Pons (tissue), 1 donor: ENCODE results near the gene SLC35B4.

Source experiments
- DNase-seq: peaks from one replicate; pipeline ENCODE4 v3.0.0-alpha.2; 2016; ENCODE audit warnings: low spot score

Gene SLC35B4

GRCh38 chr7:134316539-134317344 is at the start of gene SLC35B4:
SLC35B4 (minus strand) TSS chr7:134316930; CDS start chr7:134316751, 179 bp downstream.
- peak; percentile 97 for DNase-seq

- DNase-seq, result no peak
Observed at GRCh38 chr7:134366481-134366880, 49.8 kb upstream of the SLC35B4 start.

GRCh38 chr7:134365341-134366054 is 48.8 kb upstream of the SLC35B4 start:
- no peak for DNase-seq

- DNase-seq, result no peak
Observed at GRCh38 chr7:134364619-134365037, 47.9 kb upstream of the SLC35B4 start.

GRCh38 chr7:134362587-134363483 is 46.1 kb upstream of the SLC35B4 start:
- DNase-seq, result no peak

- no peak for DNase-seq
Observed at GRCh38 chr7:134359787-134360432, 43.2 kb upstream of the SLC35B4 start.

- DNase-seq, result no peak
Observed at GRCh38 chr7:134357486-134357885, 40.8 kb upstream of the SLC35B4 start.

- no peak for DNase-seq
Observed at GRCh38 chr7:134356421-134356936, 39.7 kb upstream of the SLC35B4 start.

- peak; percentile 22 for DNase-seq
Observed at GRCh38 chr7:134355927-134356326, 39.2 kb upstream of the SLC35B4 start.

- DNase-seq, result no peak
Observed at GRCh38 chr7:134355004-134355525, 38.3 kb upstream of the SLC35B4 start.

GRCh38 chr7:134353411-134353810 is 36.7 kb upstream of the SLC35B4 start:
- DNase-seq, result no peak

- DNase-seq, result no peak
Observed at GRCh38 chr7:134351424-134351823, 34.7 kb upstream of the SLC35B4 start.

- no peak for DNase-seq
Observed at GRCh38 chr7:134350709-134351108, 34.0 kb upstream of the SLC35B4 start.

- no peak for DNase-seq
Observed at GRCh38 chr7:134347567-134347966, 30.8 kb upstream of the SLC35B4 start.

- no peak for DNase-seq
Observed at GRCh38 chr7:134343796-134344195, 27.1 kb upstream of the SLC35B4 start.

- no peak for DNase-seq
Observed at GRCh38 chr7:134343136-134343535, 26.4 kb upstream of the SLC35B4 start.

- no peak for DNase-seq
Observed at GRCh38 chr7:134339475-134339874, 22.7 kb upstream of the SLC35B4 start.

GRCh38 chr7:134337980-134338379 is 21.2 kb upstream of the SLC35B4 start:
- DNase-seq, result no peak

GRCh38 chr7:134334408-134334807 is 17.7 kb upstream of the SLC35B4 start:
- no peak for DNase-seq

GRCh38 chr7:134333943-134334342 is 17.2 kb upstream of the SLC35B4 start:
- no peak for DNase-seq

- no peak for DNase-seq
Observed at GRCh38 chr7:134332892-134333291, 16.2 kb upstream of the SLC35B4 start.
